WTC11 (cell line): ENCODE measurements around the gene PDGFRA. TPM values are rescaled to one million over a fixed set of nuclear protein-coding genes. Genes with fewer than 3 reads are reported as not detected.

ENCODE experiments used
- ATAC-seq: fragments of 200-7000 bp; cut with Tn5 transposase; 2 replicates; pipeline ENCODE4 v1.10.0; 2021; ENCODE audit warnings: mild to moderate bottlenecking, moderate library complexity
- CTCF ChIA-PET: fragments of 300-600 bp; sonication (Branson Sonifier 250); formaldehyde crosslinking; loops from one replicate; lab custom pipeline; 2021; ENCODE audit warnings: antibody characterized with exemption; lab: Charles Lee
- POLR2A ChIA-PET: fragments of 350-600 bp; sonication (Branson Sonifier 250); formaldehyde crosslinking; loops from one replicate; lab custom pipeline; 2021; ENCODE audit warnings: antibody characterized with exemption; lab: Charles Lee
- DNase-seq: peaks from one replicate; pipeline ENCODE4 v3.0.0; 2021; ENCODE audit warnings: low spot score
- H3K27ac Mint-ChIP-seq: 2 replicates; pipeline ENCODE4 v1.8.0; 2021; ENCODE audit warnings: mixed read lengths
- H3K27me3 Mint-ChIP-seq: 2 replicates; pipeline ENCODE4 v1.8.0; 2021; ENCODE audit warnings: low read depth, mild to moderate bottlenecking, moderate library complexity, mixed read lengths
- H3K36me3 Mint-ChIP-seq: 2 replicates; pipeline ENCODE4 v1.8.0; 2021; ENCODE audit warnings: mixed read lengths
- H3K4me1 Mint-ChIP-seq: 2 replicates; pipeline ENCODE4 v1.8.0; 2022; ENCODE audit warnings: mixed read lengths
- H3K4me3 Mint-ChIP-seq: 2 replicates; pipeline ENCODE4 v1.8.0; 2021; ENCODE audit warnings: mild to moderate bottlenecking, moderate library complexity, mixed read lengths
- H3K9me3 Mint-ChIP-seq: 2 replicates; pipeline ENCODE4 v1.8.0; 2021; ENCODE audit warnings: mixed read lengths
- AR ChIP-seq: fragments of 250-450 bp; sonication (Bioruptor Pico); IDR thresholded peaks from 2 replicates; pipeline ENCODE4 v1.9.0; 2021; ENCODE audit warnings: mild to moderate bottlenecking
- ARID4B ChIP-seq: sonication (generic); formaldehyde crosslinking; IDR thresholded peaks from 2 replicates; pipeline ENCODE4 v1.8.0; 2023; ENCODE audit warnings: missing genetic modification reagents, mild to moderate bottlenecking, borderline replicate concordance
- ATF1 ChIP-seq: sonication (generic); formaldehyde crosslinking; IDR thresholded peaks from 2 replicates; pipeline ENCODE4 v1.8.1; 2023; ENCODE audit warnings: mild to moderate bottlenecking, moderate library complexity, missing genetic modification reagents
- CBFB ChIP-seq: sonication (generic); formaldehyde crosslinking; IDR thresholded peaks from 2 replicates; pipeline ENCODE4 v1.8.1; 2022; ENCODE audit warnings: mild to moderate bottlenecking, low read depth, missing genetic modification reagents
- IRF2 ChIP-seq: sonication (generic); formaldehyde crosslinking; IDR thresholded peaks from 2 replicates; pipeline ENCODE4 v1.8.0; 2022; ENCODE audit warnings: low read depth, missing genetic modification reagents, borderline replicate concordance
- NFE2L1 ChIP-seq: sonication (generic); formaldehyde crosslinking; IDR thresholded peaks from 2 replicates; pipeline ENCODE4 v1.8.1; 2023; ENCODE audit warnings: missing genetic modification reagents
- NR1H2 ChIP-seq: sonication (generic); formaldehyde crosslinking; IDR thresholded peaks from 2 replicates; pipeline ENCODE4 v1.9.0; 2021; ENCODE audit warnings: mild to moderate bottlenecking, moderate library complexity, missing genetic modification reagents
- NR2C2 ChIP-seq: sonication (generic); formaldehyde crosslinking; IDR thresholded peaks from 2 replicates; pipeline ENCODE4 v1.8.0; 2022; ENCODE audit warnings: mild to moderate bottlenecking, missing genetic modification reagents
- SMAD3 ChIP-seq: sonication (generic); formaldehyde crosslinking; IDR thresholded peaks from 2 replicates; pipeline ENCODE4 v1.8.0; 2022; ENCODE audit warnings: missing genetic modification reagents, mild to moderate bottlenecking, borderline replicate concordance
- ZMAT4 ChIP-seq: fragments of 250-450 bp; sonication (Bioruptor Pico); IDR thresholded peaks from 2 replicates; pipeline ENCODE4 v1.9.0; 2021; ENCODE audit warnings: mild to moderate bottlenecking
- ZNF121 ChIP-seq: sonication (generic); formaldehyde crosslinking; IDR thresholded peaks from 2 replicates; pipeline ENCODE4 v1.8.0; 2023; ENCODE audit warnings: missing genetic modification reagents
- ZNF138 ChIP-seq: sonication (generic); formaldehyde crosslinking; conservative IDR thresholded peaks from 2 replicates; pipeline ENCODE4 v1.8.1; 2022; ENCODE audit warnings: mild to moderate bottlenecking, moderate library complexity, missing genetic modification reagents
- ZNF532 ChIP-seq: fragments of 250-450 bp; sonication (Bioruptor Pico); IDR thresholded peaks from 2 replicates; pipeline ENCODE4 v1.9.0; 2021; ENCODE audit warnings: mild to moderate bottlenecking, borderline replicate concordance
- total RNA-seq: library from RNA; stranded (reverse); gene quantifications from 3 replicates; pipeline ENCODE4 v1.2.3, GENCODE V29; 2021
- TF ChIP-seq, protein P1 (sequence below): fragments of 200-600 bp; IDR thresholded peaks from 2 replicates; pipeline ENCODE4 v1.8.0; 2022; ENCODE audit warnings: antibody characterized with exemption

Gene PDGFRA
- total RNA-seq, 1 experiment from 2014 or later: 3.3 TPM

DNA sequence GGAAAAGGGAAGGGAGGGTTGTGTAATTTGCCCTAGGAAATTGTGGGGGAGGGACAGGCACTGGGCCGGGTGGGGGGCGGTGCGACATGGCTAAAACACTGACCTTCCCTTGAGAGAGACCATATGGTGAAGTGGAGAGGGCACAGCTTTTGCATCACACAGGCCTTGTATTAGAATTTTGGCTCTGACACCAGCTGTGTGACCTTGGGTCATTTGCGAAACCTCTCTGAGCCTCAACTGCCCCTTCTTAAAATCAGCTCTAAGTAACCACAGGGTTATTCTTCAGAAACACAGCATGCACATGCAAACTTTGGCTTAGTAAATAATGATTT lies 25.8 kb downstream of the PDGFRA start:
- H3K9me3 Mint-ChIP-seq: peaks cover 14% of the 10 kb centered on the region
- TF ChIP-seq ZMAT4 (CRISPR knock-in tag) (no peak), SMAD3 (CRISPR knock-in tag) (no peak), ARID4B (no peak)
- CTCF ChIA-PET: interaction anchor here (2.7 kb wide), 1 partner anchor 22 kb away, joined by 15 read pairs; no protein-coding TSS in a partner anchor
- peaks cover 9% of the 10 kb centered on the region for H3K27me3 Mint-ChIP-seq
- POLR2A ChIA-PET: no interaction called here
- H3K27ac Mint-ChIP-seq: no peak overlapping the region
- H3K4me3 Mint-ChIP-seq: no peak overlapping the region
- ATAC-seq (no peak), DNase-seq (no peak)
- peaks cover 15% of the 10 kb centered on the region for H3K4me1 Mint-ChIP-seq
- H3K36me3 Mint-ChIP-seq: peaks cover 13% of the 10 kb centered on the region

GRCh38 chr4:54255881-54256280 lies 26.8 kb downstream of the PDGFRA start:
- POLR2A ChIA-PET: no interaction called here
- ATAC-seq: no peak

DNA sequence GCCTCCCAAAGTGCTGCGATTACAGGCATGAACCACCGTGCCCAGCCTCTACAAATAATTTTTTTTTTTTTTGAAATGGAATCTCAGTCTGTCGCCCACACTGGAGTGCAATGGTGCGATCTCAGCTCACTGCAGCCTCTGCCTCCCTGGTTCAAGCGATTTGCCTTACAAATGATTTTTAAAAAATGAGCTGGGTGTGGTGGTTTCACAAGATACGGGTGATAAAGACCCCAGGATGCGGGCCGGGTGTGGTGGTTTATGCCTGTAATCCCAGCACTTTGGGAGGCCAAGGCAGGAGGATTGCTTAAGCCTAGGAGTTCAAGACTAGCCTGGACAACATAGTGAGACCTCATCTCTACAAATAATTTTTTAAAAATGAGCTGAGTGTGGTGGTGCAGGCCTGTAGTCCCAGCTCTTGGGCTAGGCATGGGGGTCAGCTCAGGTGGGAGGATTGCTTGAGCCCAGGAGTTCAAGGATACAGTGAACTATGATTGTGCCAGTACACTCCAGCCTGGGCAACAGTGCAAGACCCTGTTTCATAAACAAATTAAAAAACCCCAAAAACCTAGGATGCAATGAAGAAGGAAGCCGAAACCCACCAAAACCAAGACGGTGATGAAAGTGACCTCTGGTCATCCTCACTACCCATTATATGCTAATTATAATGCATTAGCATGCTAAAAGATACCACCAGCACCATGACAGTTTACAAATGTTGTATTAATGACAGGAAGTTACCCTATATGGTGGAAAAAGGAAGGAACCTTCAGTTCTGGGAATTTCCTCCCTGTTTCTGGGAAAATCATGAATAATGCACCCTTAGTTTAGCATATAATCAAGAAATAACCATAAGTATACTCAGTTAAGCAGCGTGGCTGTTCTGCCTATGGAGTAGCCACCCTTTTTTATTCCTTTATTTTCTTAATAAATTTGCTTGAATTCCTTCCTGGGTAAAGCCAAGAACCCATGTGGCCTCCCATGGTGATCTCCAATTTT lies 27.7 kb downstream of the PDGFRA start:
- peaks cover 9% of the 10 kb centered on the region for H3K27me3 Mint-ChIP-seq
- H3K9me3 Mint-ChIP-seq: peaks cover 8% of the 10 kb centered on the region
- DNase-seq (no peak), ATAC-seq (no peak)
- H3K4me3 Mint-ChIP-seq: no peak overlapping the region
- TF ChIP-seq ZNF121 (CRISPR knock-in tag): peak; percentile 55; the same call in 1 of the 2 replicates
- TF ChIP-seq NR2C2 (CRISPR knock-in tag): no peak
- ChIA-PET CTCF (no interaction called here), POLR2A (no interaction called here)
- H3K36me3 Mint-ChIP-seq: peaks cover 7% of the 10 kb centered on the region
- peaks cover 15% of the 10 kb centered on the region for H3K4me1 Mint-ChIP-seq
- no peak overlapping the region for H3K27ac Mint-ChIP-seq

More at GRCh38 chr4:54255881-54256280, 26.8 kb downstream of the PDGFRA start:
- peaks cover 15% of the 10 kb centered on the region for H3K4me1 Mint-ChIP-seq
- peaks cover 12% of the 10 kb centered on the region for H3K36me3 Mint-ChIP-seq
- H3K27ac Mint-ChIP-seq: no peak overlapping the region
- no peak for DNase-seq
- H3K27me3 Mint-ChIP-seq: peaks cover 9% of the 10 kb centered on the region
- H3K4me3 Mint-ChIP-seq: no peak overlapping the region
- H3K9me3 Mint-ChIP-seq: peaks cover 14% of the 10 kb centered on the region
- CTCF ChIA-PET: no interaction called here
- no peak for TF ChIP-seq CBFB
- no peak for TF ChIP-seq IRF2
- TF ChIP-seq, all 79 proteins: peak for 0

DNA sequence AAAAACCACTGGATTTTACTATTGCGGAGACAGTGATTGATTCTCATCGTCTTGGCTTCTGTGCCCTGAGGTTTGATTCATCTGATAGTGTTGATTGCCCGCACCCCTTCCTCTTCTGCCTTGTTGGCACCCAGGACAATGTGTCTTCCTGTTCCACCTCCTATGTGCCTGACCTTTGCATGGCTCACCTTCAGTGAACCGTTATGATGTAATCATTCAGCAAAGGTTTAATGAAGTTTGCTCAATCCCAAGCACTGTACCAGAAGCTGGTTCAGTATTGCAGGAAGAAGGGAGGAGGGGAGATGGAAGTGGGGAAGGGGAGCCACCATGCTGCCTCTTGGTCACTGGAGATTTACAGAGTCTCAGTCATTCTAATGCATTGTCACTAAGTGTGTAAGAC lies 36.3 kb downstream of the PDGFRA start:
- H3K4me1 Mint-ChIP-seq: peaks cover 6% of the 10 kb centered on the region
- POLR2A ChIA-PET: no interaction called here
- ATAC-seq (no peak), DNase-seq (no peak)
- H3K4me3 Mint-ChIP-seq: no peak overlapping the region
- CTCF ChIA-PET: interaction anchor here (0.5 to 2.7 kb wide), 2 partner anchors 12 to 32 kb away, joined by 4 to 7 read pairs; no protein-coding TSS in a partner anchor
- no peak overlapping the region for H3K27ac Mint-ChIP-seq
- no peaks in the 10 kb centered on the region; the same call in 1 of the 2 replicates for H3K9me3 Mint-ChIP-seq
- H3K27me3 Mint-ChIP-seq: no peaks in the 10 kb centered on the region; the same call in 1 of the 2 replicates
- H3K36me3 Mint-ChIP-seq: no peaks in the 10 kb centered on the region
- TF ChIP-seq, protein P1, sequence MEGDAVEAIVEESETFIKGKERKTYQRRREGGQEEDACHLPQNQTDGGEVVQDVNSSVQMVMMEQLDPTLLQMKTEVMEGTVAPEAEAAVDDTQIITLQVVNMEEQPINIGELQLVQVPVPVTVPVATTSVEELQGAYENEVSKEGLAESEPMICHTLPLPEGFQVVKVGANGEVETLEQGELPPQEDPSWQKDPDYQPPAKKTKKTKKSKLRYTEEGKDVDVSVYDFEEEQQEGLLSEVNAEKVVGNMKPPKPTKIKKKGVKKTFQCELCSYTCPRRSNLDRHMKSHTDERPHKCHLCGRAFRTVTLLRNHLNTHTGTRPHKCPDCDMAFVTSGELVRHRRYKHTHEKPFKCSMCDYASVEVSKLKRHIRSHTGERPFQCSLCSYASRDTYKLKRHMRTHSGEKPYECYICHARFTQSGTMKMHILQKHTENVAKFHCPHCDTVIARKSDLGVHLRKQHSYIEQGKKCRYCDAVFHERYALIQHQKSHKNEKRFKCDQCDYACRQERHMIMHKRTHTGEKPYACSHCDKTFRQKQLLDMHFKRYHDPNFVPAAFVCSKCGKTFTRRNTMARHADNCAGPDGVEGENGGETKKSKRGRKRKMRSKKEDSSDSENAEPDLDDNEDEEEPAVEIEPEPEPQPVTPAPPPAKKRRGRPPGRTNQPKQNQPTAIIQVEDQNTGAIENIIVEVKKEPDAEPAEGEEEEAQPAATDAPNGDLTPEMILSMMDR: no peak
- TF ChIP-seq ATF1 (CRISPR knock-in tag) (no peak), NFE2L1 (CRISPR knock-in tag) (no peak), ZNF138 (no peak), ZNF532 (no peak), NR1H2 (CRISPR knock-in tag) (no peak), AR (CRISPR knock-in tag) (no peak)
